NB4 (cell line): ENCODE results near the gene DCLRE1C.

Source experiments
- MYC ChIP-seq: IDR thresholded peaks from 2 replicates; pipeline ENCODE4 v1.6.1; 2011; ENCODE audit warnings: low read depth, low read length
- POLR2A ChIP-seq: IDR thresholded peaks from 2 replicates; pipeline ENCODE4 v1.6.1; 2011; ENCODE audit warnings: mild to moderate bottlenecking; ENCODE audit not compliant: insufficient read length; ENCODE audit errors: extremely low read depth
- TF ChIP-seq, protein P1 (sequence below): IDR thresholded peaks from one replicate; pipeline ENCODE4 v1.5.1; 2012; ENCODE audit warnings: low read depth, low read length
- TF ChIP-seq, protein P2 (sequence below): IDR thresholded peaks from 2 replicates; pipeline ENCODE4 v1.6.1; 2011; ENCODE audit warnings: low read depth, low read length

DNA sequence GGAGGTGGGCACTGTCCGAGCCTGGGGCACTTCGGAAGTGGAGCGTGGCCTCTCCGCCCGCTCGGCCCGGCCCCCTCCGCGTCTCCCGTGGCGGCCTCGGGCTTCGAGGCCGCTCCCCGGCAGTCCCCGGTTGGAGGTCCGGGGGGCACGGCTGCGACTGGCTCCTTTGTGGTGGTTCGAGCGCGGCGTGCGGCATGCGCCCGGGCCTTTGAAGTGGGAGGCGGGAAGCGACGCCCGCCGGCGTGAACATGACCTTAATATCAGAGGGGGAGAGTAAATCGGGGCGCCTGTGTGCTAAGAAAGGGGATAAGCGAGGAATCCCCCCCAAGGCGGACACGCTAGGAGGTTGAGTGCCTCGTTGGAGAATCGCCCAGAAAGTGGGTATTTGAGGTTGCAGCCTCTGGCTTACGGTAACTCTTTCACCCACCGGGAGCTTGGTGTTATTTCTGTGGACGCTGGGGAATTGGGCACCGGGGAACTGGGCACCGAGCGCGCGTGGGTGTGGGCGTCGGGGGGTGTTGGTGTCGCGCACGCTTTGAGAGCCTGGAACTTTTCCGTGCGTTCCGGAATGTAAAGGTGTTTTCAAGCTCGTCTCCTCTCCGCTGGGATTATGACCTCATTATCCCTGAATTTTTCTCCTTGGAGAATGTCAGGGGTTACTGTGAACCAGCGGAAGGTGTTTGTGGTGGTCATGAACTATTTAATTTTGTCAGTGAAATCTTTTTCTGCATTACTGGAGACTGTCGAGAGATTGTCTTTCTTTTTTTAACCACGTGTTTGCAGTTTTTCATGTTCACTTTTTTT is 74.6 kb downstream of the DCLRE1C start:
- TF ChIP-seq, protein P1, sequence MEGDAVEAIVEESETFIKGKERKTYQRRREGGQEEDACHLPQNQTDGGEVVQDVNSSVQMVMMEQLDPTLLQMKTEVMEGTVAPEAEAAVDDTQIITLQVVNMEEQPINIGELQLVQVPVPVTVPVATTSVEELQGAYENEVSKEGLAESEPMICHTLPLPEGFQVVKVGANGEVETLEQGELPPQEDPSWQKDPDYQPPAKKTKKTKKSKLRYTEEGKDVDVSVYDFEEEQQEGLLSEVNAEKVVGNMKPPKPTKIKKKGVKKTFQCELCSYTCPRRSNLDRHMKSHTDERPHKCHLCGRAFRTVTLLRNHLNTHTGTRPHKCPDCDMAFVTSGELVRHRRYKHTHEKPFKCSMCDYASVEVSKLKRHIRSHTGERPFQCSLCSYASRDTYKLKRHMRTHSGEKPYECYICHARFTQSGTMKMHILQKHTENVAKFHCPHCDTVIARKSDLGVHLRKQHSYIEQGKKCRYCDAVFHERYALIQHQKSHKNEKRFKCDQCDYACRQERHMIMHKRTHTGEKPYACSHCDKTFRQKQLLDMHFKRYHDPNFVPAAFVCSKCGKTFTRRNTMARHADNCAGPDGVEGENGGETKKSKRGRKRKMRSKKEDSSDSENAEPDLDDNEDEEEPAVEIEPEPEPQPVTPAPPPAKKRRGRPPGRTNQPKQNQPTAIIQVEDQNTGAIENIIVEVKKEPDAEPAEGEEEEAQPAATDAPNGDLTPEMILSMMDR, result no peak
- TF ChIP-seq, protein P2, sequence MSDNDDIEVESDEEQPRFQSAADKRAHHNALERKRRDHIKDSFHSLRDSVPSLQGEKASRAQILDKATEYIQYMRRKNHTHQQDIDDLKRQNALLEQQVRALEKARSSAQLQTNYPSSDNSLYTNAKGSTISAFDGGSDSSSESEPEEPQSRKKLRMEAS, result no peak
- TF ChIP-seq POLR2A, result no peak
- TF ChIP-seq MYC, result no peak; the same call in 1 of the 2 replicates
